ENCODE data around the gene CD99. TPM values are rescaled to one million over a fixed set of nuclear protein-coding genes. Genes with fewer than 3 reads are reported as not detected.

Gene CD99
- total and polyA plus RNA-seq, 9 of the 15 experiments (the other 6 are each of a cell fraction or from before 2014, with no cell fraction given), result 5.0 to 55.3 (median 34.5) TPM

- TF ChIP-seq FOXJ2 (tag; IDR thresholded peaks at IDR 0.05) (no peak), ZFP30 (CRISPR knock-in tag; IDR thresholded peaks at IDR 0.05; ENCODE audit: borderline replicate concordance) (no peak), KHSRP (IDR thresholded peaks at IDR 0.05) (no peak), HMG20A (CRISPR knock-in tag; conservative IDR thresholded peaks at IDR 0.05) (no peak), ZBTB49 (CRISPR knock-in tag; IDR thresholded peaks at IDR 0.05; ENCODE audit: borderline replicate concordance) (no peak), NR2C1 (IDR thresholded peaks at IDR 0.05) (no peak), NR2C1 (tag; IDR thresholded peaks at IDR 0.05) (no peak), LEF1 (IDR thresholded peaks at IDR 0.05) (no peak), ZNF318 (IDR thresholded peaks at IDR 0.05; ENCODE audit: borderline replicate concordance in 1 of 2, low read depth in 1 of 2) (no peak), ZNF282 (CRISPR knock-in tag; IDR thresholded peaks at IDR 0.05) (no peak)
These were observed 10.4 kb upstream of the CD99 start (continued) for GRCh38 chrX:2680486-2681348.
